Measurements from ENCODE around the gene ZDHHC18. TPM values are rescaled to one million over a fixed set of nuclear protein-coding genes. Genes with fewer than 3 reads are reported as not detected.

Gene ZDHHC18
- total and polyA plus RNA-seq, 2 of the 8 experiments (the other 6 are each of a cell fraction or from before 2014, with no cell fraction given): 29.7 to 49.8 TPM

DNA sequence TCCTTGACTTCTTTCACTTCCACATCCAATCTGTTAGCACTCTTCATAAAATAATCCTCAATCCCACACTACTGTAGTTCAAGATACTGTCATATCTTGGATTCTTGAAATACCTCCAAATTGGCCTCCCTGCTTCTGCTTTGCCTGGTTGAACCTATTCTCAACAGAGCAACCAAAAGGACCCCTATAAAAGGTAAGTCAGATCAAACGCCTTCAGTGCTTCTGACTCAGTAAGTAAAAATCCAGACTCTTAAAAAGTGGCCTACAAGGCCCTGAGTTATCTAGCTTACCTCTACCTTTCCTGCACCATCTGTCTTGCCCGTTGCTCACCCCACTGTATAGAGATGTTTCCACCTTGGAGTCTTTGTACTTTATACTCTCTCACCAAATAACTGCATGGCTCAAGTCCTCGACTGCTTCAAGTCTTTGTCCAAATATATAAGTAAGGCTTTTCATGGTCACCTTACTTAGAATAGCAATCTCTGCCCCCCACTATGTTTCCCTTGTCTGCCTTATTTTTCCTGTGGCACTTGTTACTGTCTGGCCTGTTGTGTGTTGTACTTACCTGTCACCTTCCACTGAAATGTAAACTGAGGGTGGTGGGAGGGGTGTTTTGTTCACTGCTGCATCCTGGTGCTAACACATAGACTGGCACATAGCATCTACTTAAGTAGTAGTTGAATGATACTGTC is 43.8 kb upstream of the ZDHHC18 start:
- Histone ChIP-seq H4K20me1 (replicated peaks in 1 of 2; ENCODE audit: control insufficient read depth in 1 of 2, insufficient read depth in 2 of 2, low read length in 2 of 2) (peaks cover 5 to 9% of the 10 kb centered on the region in 2 experiments), H3K18ac (ENCODE audit: extremely low read depth, low read length) (no peak overlapping the region), H2BK15ac (ENCODE audit: low read length) (no peak overlapping the region), H3K27me3 (replicated peaks in 1 of 4; ENCODE audit: control insufficient read depth in 3 of 4, extremely low read depth in 1 of 4, insufficient read depth in 3 of 4, low read length in 3 of 4) (no peaks in the 10 kb centered on the region), H3K14ac (ENCODE audit: insufficient read length) (no peak overlapping the region), H3K9ac (replicated peaks in 1 of 4; ENCODE audit: extremely low read depth in 1 of 4, low read depth in 3 of 4, low read length in 3 of 4) (no peak overlapping the region), H3K4ac (replicated peaks; ENCODE audit: insufficient read length, low read depth, low read length) (no peak overlapping the region), H2BK120ac (replicated peaks; ENCODE audit: low read depth, low read length) (no peak overlapping the region), H2BK20ac (ENCODE audit: low read length) (no peak overlapping the region), H3K23me2 (ENCODE audit: low read depth, low read length) (peaks cover 4% of the 10 kb centered on the region), H4K5ac (ENCODE audit: insufficient read length, low read depth, low read length) (no peak overlapping the region), H3K27ac (ENCODE audit: low read depth, low read length) (no peak overlapping the region), H3K9me3 (ENCODE audit: insufficient read depth in 2 of 2, low read depth in 1 of 2, low read length in 1 of 2) (no peaks in the 10 kb centered on the region), H3K56ac (replicated peaks; ENCODE audit: insufficient read length, low read depth, low read length) (no peak overlapping the region), H2AK5ac (ENCODE audit: low read depth, low read length) (no peak overlapping the region), H2BK12ac (ENCODE audit: low read depth, low read length) (no peak overlapping the region), H3K4me1 (replicated peaks in 1 of 4; ENCODE audit: control insufficient read depth in 3 of 4, insufficient read depth in 4 of 4, low read length in 3 of 4) (peaks cover 4 to 13% (median 8%) of the 10 kb centered on the region in 4 experiments; a peak in 6 of 7 replicates), H2AFZ (ENCODE audit: low read length) (no peak overlapping the region), H3K79me1 (ENCODE audit: low read depth, low read length) (no peaks in the 10 kb centered on the region), H4K91ac (replicated peaks; ENCODE audit: insufficient read length, low read length) (no peak overlapping the region), H3K23ac (ENCODE audit: insufficient read length) (no peak overlapping the region), H3K4me2 (ENCODE audit: insufficient read depth in 1 of 2, low read depth in 2 of 2, low read length in 2 of 2) (no peak overlapping the region), H2BK5ac (ENCODE audit: low read depth, low read length) (no peak overlapping the region), H4K8ac (ENCODE audit: extremely low read depth, insufficient read depth, low read length) (no peak overlapping the region), H3K36me3 (ENCODE audit: control insufficient read depth in 2 of 4, insufficient read depth in 4 of 4, low read length in 3 of 4) (peaks cover 22 to 45% (median 30%) of the 10 kb centered on the region in 4 experiments), H3K4me3 (ENCODE audit: extremely low read depth in 1 of 4, insufficient read depth in 2 of 4, low read depth in 3 of 4, low read length in 4 of 4) (no peak overlapping the region), H3K79me2 (ENCODE audit: control insufficient read depth in 1 of 2, insufficient read depth in 2 of 2, low read length in 2 of 2) (no peaks in the 10 kb centered on the region)
- DNase-seq (ENCODE audit: low read depth in 1 of 2, low spot score in 2 of 2) (no peak), FAIRE-seq (no peak)
- CTCF ChIA-PET (ENCODE audit: partially characterized antibody): interaction anchor here (1.4 to 2.6 kb wide), 4 partner anchors 11 to 199 kb away, joined by 4 to 6 read pairs (median 5); no protein-coding TSS in a partner anchor
- 86% methylated on average over 3 of the region's 3 CpGs; no CpG with 5 or more reads in 1 of the 2 experiments for WGBS, 2 experiments (ENCODE audit: extremely low coverage in 1 of 2, insufficient coverage in 1 of 2, insufficient read length in 1 of 2, insufficient replicate concordance in 2 of 2, low coverage in 1 of 2, low lambda C conversion rate in 2 of 2, missing lambda C conversion rate in 1 of 2)
- POLR2A ChIA-PET (ENCODE audit: partially characterized antibody): interaction anchor here (11.6 kb wide), 1 partner anchor 85 kb away, joined by 118 read pairs; the partner anchor contains the start of gene ARID1A
- peak; percentile 36; the same call in 1 of the 2 replicates for TF ChIP-seq POLR2AphosphoS5 (IDR thresholded peaks at IDR 0.05; ENCODE audit: low read depth, low read length)

Data from H1 (cell line).